MG63 (cell line): ENCODE measurements around the gene PRKD2. TPM values are rescaled to one million over a fixed set of nuclear protein-coding genes. Genes with fewer than 3 reads are reported as not detected.
"Not testable (repeated sequence)": the region's sequence is repeated elsewhere in the genome, so short reads cannot be mapped to it uniquely, and the experiment has no call there.

Source experiments
- DNase-seq: peaks from one replicate; pipeline ENCODE4 v3.0.0-alpha.2; 2020
- H3K27me3 ChIP-seq: fragments of 250-450 bp; sonication (Bioruptor Pico); 2 replicates; pipeline ENCODE4 v1.5.1; 2020; ENCODE audit warnings: mild to moderate bottlenecking, moderate library complexity
- H3K36me3 ChIP-seq: fragments of 250-450 bp; sonication (Bioruptor Pico); 2 replicates; pipeline ENCODE4 v1.5.1; 2020; ENCODE audit warnings: mild to moderate bottlenecking, moderate library complexity
- H3K4me3 ChIP-seq: fragments of 250-450 bp; sonication (Bioruptor Pico); 2 replicates; pipeline ENCODE4 v1.5.1; 2020; ENCODE audit warnings: mild to moderate bottlenecking, moderate library complexity
- H3K9me3 ChIP-seq: fragments of 250-450 bp; sonication (Bioruptor Pico); 2 replicates; pipeline ENCODE4 v1.5.1; 2020; ENCODE audit warnings: mild to moderate bottlenecking, moderate library complexity
- total RNA-seq: library from RNA; depleted of rRNA; stranded (reverse); fragments of >200 nt; shearing (Covaris generic); gene quantifications from 2 replicates; pipeline ENCODE4 v1.2.3, GENCODE V29; 2014; ENCODE audit warnings: low replicate concordance; rRNA removed

Gene PRKD2
- total RNA-seq, result 8.6 and 20.4 TPM in 2 replicates

GRCh38 chr19:46717034-46717715 is at the start of gene PRKD2:
PRKD2 (minus strand) TSS chr19:46717114; CDS start chr19:46716370, 744 bp downstream.
- peak; percentile 90 for DNase-seq
- Histone ChIP-seq H3K36me3 (peaks cover 25% of the 10 kb centered on the region), H3K4me3 (peak within 1 kb of the TSS; percentile 82), H3K9me3 (no peaks in the 10 kb centered on the region), H3K27me3 (no peaks in the 10 kb centered on the region)

- Histone ChIP-seq H3K4me3 (no peak overlapping the region), H3K27me3 (no peaks in the 10 kb centered on the region), H3K36me3 (no peaks in the 10 kb centered on the region), H3K9me3 (no peaks in the 10 kb centered on the region)
- DNase-seq, result no peak
Observed at GRCh38 chr19:46764817-46765291, 47.9 kb upstream of the PRKD2 start.

GRCh38 chr19:46762245-46762890 is 45.5 kb upstream of the PRKD2 start:
- peaks cover 7% of the 10 kb centered on the region for H3K36me3 ChIP-seq
- no peak overlapping the region for H3K4me3 ChIP-seq
- no peaks in the 10 kb centered on the region for H3K27me3 ChIP-seq
- no peak for DNase-seq
- H3K9me3 ChIP-seq, result no peaks in the 10 kb centered on the region

GRCh38 chr19:46761418-46761831 is 44.5 kb upstream of the PRKD2 start:
- Histone ChIP-seq H3K36me3 (peaks cover 16% of the 10 kb centered on the region), H3K27me3 (no peaks in the 10 kb centered on the region), H3K9me3 (no peaks in the 10 kb centered on the region), H3K4me3 (no peak overlapping the region)
- DNase-seq, result no peak

- H3K9me3 ChIP-seq, H3K4me3 ChIP-seq, H3K27me3 ChIP-seq: not testable (repeated sequence)
- peak; percentile 32 for DNase-seq
- H3K36me3 ChIP-seq, result peaks cover 17% of the 10 kb centered on the region
Observed at GRCh38 chr19:46760897-46761296, 44.0 kb upstream of the PRKD2 start.

- peaks cover 17% of the 10 kb centered on the region for H3K36me3 ChIP-seq
- H3K9me3 ChIP-seq, result no peaks in the 10 kb centered on the region
- H3K4me3 ChIP-seq, result no peak overlapping the region
- H3K27me3 ChIP-seq, result no peaks in the 10 kb centered on the region
- no peak for DNase-seq
Observed at GRCh38 chr19:46760363-46760762, 43.4 kb upstream of the PRKD2 start.

GRCh38 chr19:46759817-46760333 is 43.0 kb upstream of the PRKD2 start:
- Histone ChIP-seq H3K9me3 (no peaks in the 10 kb centered on the region), H3K27me3 (no peaks in the 10 kb centered on the region), H3K36me3 (peaks cover 17% of the 10 kb centered on the region), H3K4me3 (no peak overlapping the region)
- peak; percentile 88 for DNase-seq

- Histone ChIP-seq H3K27me3 (no peaks in the 10 kb centered on the region), H3K36me3 (peaks cover 17% of the 10 kb centered on the region)
- no peak for DNase-seq
Observed at GRCh38 chr19:46759206-46759605, 42.3 kb upstream of the PRKD2 start.

GRCh38 chr19:46756544-46756888 is 39.6 kb upstream of the PRKD2 start:
- H3K36me3 ChIP-seq, result peaks cover 17% of the 10 kb centered on the region
- no peaks in the 10 kb centered on the region for H3K27me3 ChIP-seq
- H3K9me3 ChIP-seq, result no peaks in the 10 kb centered on the region
- H3K4me3 ChIP-seq, result no peak overlapping the region
- no peak for DNase-seq

More at GRCh38 chr19:46759206-46759605, 42.3 kb upstream of the PRKD2 start:
- Histone ChIP-seq H3K9me3 (no peaks in the 10 kb centered on the region), H3K4me3 (no peak overlapping the region)

- peaks cover 19% of the 10 kb centered on the region for H3K36me3 ChIP-seq
- no peak overlapping the region for H3K4me3 ChIP-seq
- no peaks in the 10 kb centered on the region for H3K27me3 ChIP-seq
- no peak for DNase-seq
- no peaks in the 10 kb centered on the region for H3K9me3 ChIP-seq
Observed at GRCh38 chr19:46755853-46756543, 39.1 kb upstream of the PRKD2 start.

- DNase-seq, result peak; percentile 75
- Histone ChIP-seq H3K36me3 (peaks cover 23% of the 10 kb centered on the region), H3K27me3 (no peaks in the 10 kb centered on the region), H3K9me3 (no peaks in the 10 kb centered on the region), H3K4me3 (no peak overlapping the region)
Observed at GRCh38 chr19:46755077-46755852, 38.4 kb upstream of the PRKD2 start.

- Histone ChIP-seq H3K27me3 (no peaks in the 10 kb centered on the region), H3K4me3 (no peak overlapping the region), H3K36me3 (peaks cover 32% of the 10 kb centered on the region), H3K9me3 (no peaks in the 10 kb centered on the region)
- peak; percentile 25 for DNase-seq
Observed at GRCh38 chr19:46753420-46754155, 36.7 kb upstream of the PRKD2 start.

- peak; percentile 39 for DNase-seq
- Histone ChIP-seq H3K9me3 (no peaks in the 10 kb centered on the region), H3K27me3 (no peaks in the 10 kb centered on the region), H3K36me3 (peaks cover 21% of the 10 kb centered on the region), H3K4me3 (no peak overlapping the region)
Observed at GRCh38 chr19:46748325-46749109, 31.6 kb upstream of the PRKD2 start.

GRCh38 chr19:46746281-46747057 is 29.6 kb upstream of the PRKD2 start, which contains the start of gene STRN4:
STRN4 (minus strand) TSS chr19:46746450; CDS start chr19:46746430, 20 bp downstream.
- peak within 1 kb of the TSS; percentile 81 for H3K4me3 ChIP-seq
- no peaks in the 10 kb centered on the region for H3K27me3 ChIP-seq
- H3K36me3 ChIP-seq, result peaks cover 38% of the 10 kb centered on the region
- H3K9me3 ChIP-seq, result no peaks in the 10 kb centered on the region
- DNase-seq, result peak; percentile 65
